ENCODE results near the gene SEPTIN11.

DNA sequence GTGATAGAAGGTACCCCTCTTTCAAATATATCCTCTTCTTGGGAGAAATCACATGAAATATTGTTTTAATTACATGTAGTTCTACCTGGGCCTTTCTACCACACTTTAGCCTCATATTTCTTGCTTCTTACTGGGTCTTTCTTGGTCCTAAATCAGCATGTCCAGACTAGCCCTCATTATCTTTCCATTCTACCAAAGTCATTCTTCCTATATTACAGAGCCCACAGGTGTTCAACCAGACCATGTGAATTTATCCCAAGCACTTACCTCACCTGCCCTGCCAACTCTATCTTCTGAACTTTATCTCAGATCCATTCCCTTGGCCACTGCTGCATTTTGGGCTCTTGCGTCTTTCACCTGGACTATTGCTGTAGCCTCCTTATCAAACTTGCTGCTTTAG lies 39.8 kb upstream of the SEPTIN11 start:
- TF ChIP-seq ISL1 (CRISPR knock-in tag; IDR thresholded peaks at IDR 0.05) (no peak), BACH2 (CRISPR knock-in tag; IDR thresholded peaks at IDR 0.05; ENCODE audit: borderline replicate concordance) (no peak), TOX (CRISPR knock-in tag; IDR thresholded peaks at IDR 0.05; ENCODE audit: borderline replicate concordance) (no peak), ZFP3 (CRISPR knock-in tag; IDR thresholded peaks at IDR 0.05) (no peak), ARNTL (CRISPR knock-in tag; IDR thresholded peaks at IDR 0.05; ENCODE audit: borderline replicate concordance, low read depth) (no peak), ZFP30 (CRISPR knock-in tag; IDR thresholded peaks at IDR 0.05) (no peak)
- TF ChIP-seq, protein P1, sequence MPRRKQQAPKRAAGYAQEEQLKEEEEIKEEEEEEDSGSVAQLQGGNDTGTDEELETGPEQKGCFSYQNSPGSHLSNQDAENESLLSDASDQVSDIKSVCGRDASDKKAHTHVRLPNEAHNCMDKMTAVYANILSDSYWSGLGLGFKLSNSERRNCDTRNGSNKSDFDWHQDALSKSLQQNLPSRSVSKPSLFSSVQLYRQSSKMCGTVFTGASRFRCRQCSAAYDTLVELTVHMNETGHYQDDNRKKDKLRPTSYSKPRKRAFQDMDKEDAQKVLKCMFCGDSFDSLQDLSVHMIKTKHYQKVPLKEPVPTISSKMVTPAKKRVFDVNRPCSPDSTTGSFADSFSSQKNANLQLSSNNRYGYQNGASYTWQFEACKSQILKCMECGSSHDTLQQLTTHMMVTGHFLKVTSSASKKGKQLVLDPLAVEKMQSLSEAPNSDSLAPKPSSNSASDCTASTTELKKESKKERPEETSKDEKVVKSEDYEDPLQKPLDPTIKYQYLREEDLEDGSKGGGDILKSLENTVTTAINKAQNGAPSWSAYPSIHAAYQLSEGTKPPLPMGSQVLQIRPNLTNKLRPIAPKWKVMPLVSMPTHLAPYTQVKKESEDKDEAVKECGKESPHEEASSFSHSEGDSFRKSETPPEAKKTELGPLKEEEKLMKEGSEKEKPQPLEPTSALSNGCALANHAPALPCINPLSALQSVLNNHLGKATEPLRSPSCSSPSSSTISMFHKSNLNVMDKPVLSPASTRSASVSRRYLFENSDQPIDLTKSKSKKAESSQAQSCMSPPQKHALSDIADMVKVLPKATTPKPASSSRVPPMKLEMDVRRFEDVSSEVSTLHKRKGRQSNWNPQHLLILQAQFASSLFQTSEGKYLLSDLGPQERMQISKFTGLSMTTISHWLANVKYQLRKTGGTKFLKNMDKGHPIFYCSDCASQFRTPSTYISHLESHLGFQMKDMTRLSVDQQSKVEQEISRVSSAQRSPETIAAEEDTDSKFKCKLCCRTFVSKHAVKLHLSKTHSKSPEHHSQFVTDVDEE (CRISPR knock-in tag; IDR thresholded peaks at IDR 0.05): no peak
